ENCODE measurements around the gene CASQ2. TPM values are rescaled to one million over a fixed set of nuclear protein-coding genes. Genes with fewer than 3 reads are reported as not detected.

Gene CASQ2
- polyA plus RNA-seq, 1 donor (not counting 4 experiments of a cell fraction or from before 2014, with no cell fraction given), result 0.04 TPM

DNA sequence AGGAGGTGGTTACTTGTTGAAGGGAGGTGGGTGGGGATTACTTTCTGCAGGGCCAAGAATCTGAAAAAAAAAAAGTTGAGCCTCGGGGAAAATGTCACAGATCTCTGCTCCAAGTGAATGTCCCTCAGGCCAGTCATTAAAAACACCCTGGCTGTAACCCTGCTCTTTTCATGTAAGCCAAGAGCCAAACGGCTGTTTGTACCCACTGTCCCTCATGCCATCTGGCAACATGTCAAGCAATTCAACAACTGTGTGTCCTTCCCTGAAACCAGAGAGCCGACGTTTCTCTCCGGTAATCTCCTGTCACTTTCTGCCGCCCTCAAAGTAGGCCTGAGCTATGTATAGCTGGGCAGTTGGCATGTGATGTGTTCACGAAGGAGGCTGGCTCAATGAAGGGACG is 14.7 kb downstream of the CASQ2 start:
- H3K79me2 ChIP-seq (ENCODE audit: control insufficient read depth, insufficient read depth, low read length), result no peaks in the 10 kb centered on the region
- dilution Hi-C loops (cut with MboI; ENCODE audit: extremely low pct_ligation_motif_present, low sequenced_read_pairs), result no loop called here
- no peaks in the 10 kb centered on the region for H3K9me1 ChIP-seq (ENCODE audit: control insufficient read depth, extremely low read depth, insufficient read depth, low read length)
- H3K9me3 ChIP-seq (ENCODE audit: control insufficient read depth, low read depth, low read length), result no peaks in the 10 kb centered on the region
- DNase-seq (ENCODE audit: low read depth, low spot score) (no peak), FAIRE-seq (no peak)
- no peak overlapping the region for H3K9ac ChIP-seq (ENCODE audit: control insufficient read depth, extremely low read depth, insufficient read depth, low read length)
- H3K4me1 ChIP-seq (ENCODE audit: control insufficient read depth, extremely low read depth, insufficient read depth, low read length), result peaks cover 8% of the 10 kb centered on the region
- H3K36me3 ChIP-seq (ENCODE audit: control insufficient read depth in 2 of 2, extremely low read depth in 1 of 2, insufficient read depth in 2 of 2, low read length in 2 of 2), result no peaks in the 10 kb centered on the region
- H2AFZ ChIP-seq (ENCODE audit: control insufficient read depth, low read length), result no peak overlapping the region
- no peak overlapping the region for H3K27ac ChIP-seq (ENCODE audit: control insufficient read depth, insufficient read depth, low read length)
- H3K4me2 ChIP-seq (ENCODE audit: control insufficient read depth, extremely low read depth, insufficient read depth, low read depth, low read length), result no peak overlapping the region
- H3K4me3 ChIP-seq (ENCODE audit: control insufficient read depth in 2 of 3, extremely low read depth in 1 of 3, insufficient read depth in 2 of 3, low read depth in 1 of 3, low read length in 3 of 3), result no peak overlapping the region
- no peaks in the 10 kb centered on the region for H3K27me3 ChIP-seq (ENCODE audit: control insufficient read depth, extremely low read depth, insufficient read depth, low read length)
- TF ChIP-seq, protein P1, sequence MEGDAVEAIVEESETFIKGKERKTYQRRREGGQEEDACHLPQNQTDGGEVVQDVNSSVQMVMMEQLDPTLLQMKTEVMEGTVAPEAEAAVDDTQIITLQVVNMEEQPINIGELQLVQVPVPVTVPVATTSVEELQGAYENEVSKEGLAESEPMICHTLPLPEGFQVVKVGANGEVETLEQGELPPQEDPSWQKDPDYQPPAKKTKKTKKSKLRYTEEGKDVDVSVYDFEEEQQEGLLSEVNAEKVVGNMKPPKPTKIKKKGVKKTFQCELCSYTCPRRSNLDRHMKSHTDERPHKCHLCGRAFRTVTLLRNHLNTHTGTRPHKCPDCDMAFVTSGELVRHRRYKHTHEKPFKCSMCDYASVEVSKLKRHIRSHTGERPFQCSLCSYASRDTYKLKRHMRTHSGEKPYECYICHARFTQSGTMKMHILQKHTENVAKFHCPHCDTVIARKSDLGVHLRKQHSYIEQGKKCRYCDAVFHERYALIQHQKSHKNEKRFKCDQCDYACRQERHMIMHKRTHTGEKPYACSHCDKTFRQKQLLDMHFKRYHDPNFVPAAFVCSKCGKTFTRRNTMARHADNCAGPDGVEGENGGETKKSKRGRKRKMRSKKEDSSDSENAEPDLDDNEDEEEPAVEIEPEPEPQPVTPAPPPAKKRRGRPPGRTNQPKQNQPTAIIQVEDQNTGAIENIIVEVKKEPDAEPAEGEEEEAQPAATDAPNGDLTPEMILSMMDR (optimal IDR thresholded peaks at IDR 0.05 in 1 of 3, IDR thresholded peaks at IDR 0.05 in 1 of 3, conservative IDR thresholded peaks at IDR 0.05 in 1 of 3; ENCODE audit: extremely low read depth in 1 of 3, insufficient read depth in 2 of 3, low read length in 3 of 3), result no peak
- TF ChIP-seq EZH2 (IDR thresholded peaks at IDR 0.05; ENCODE audit: low read length), result no peak
- H4K20me1 ChIP-seq (ENCODE audit: control insufficient read depth, extremely low read depth, insufficient read depth, low read length), result no peaks in the 10 kb centered on the region

- Histone ChIP-seq H3K27me3 (ENCODE audit: control insufficient read depth, extremely low read depth, insufficient read depth, low read length) (no peaks in the 10 kb centered on the region), H3K4me2 (ENCODE audit: control insufficient read depth, extremely low read depth, insufficient read depth, low read depth, low read length) (no peak overlapping the region), H3K9ac (ENCODE audit: control insufficient read depth, extremely low read depth, insufficient read depth, low read length) (no peak overlapping the region), H3K9me3 (ENCODE audit: control insufficient read depth, low read depth, low read length) (no peaks in the 10 kb centered on the region), H3K79me2 (ENCODE audit: control insufficient read depth, insufficient read depth, low read length) (no peaks in the 10 kb centered on the region), H3K9me1 (ENCODE audit: control insufficient read depth, extremely low read depth, insufficient read depth, low read length) (no peaks in the 10 kb centered on the region), H3K4me3 (ENCODE audit: control insufficient read depth in 2 of 3, extremely low read depth in 1 of 3, insufficient read depth in 2 of 3, low read depth in 1 of 3, low read length in 3 of 3) (no peak overlapping the region), H3K4me1 (ENCODE audit: control insufficient read depth, extremely low read depth, insufficient read depth, low read length) (peaks cover 13% of the 10 kb centered on the region), H4K20me1 (ENCODE audit: control insufficient read depth, extremely low read depth, insufficient read depth, low read length) (no peaks in the 10 kb centered on the region), H3K36me3 (ENCODE audit: control insufficient read depth in 2 of 2, extremely low read depth in 1 of 2, insufficient read depth in 2 of 2, low read length in 2 of 2) (no peaks in the 10 kb centered on the region), H2AFZ (ENCODE audit: control insufficient read depth, low read length) (no peak overlapping the region), H3K27ac (ENCODE audit: control insufficient read depth, insufficient read depth, low read length) (no peak overlapping the region)
- DNase-seq (ENCODE audit: low read depth, low spot score) (no peak), FAIRE-seq (no peak)
- dilution Hi-C loops (cut with MboI; ENCODE audit: extremely low pct_ligation_motif_present, low sequenced_read_pairs), result no loop called here
- no peak for TF ChIP-seq EZH2 (IDR thresholded peaks at IDR 0.05; ENCODE audit: low read length)
- TF ChIP-seq, protein P1 (optimal IDR thresholded peaks at IDR 0.05 in 1 of 3, IDR thresholded peaks at IDR 0.05 in 1 of 3, conservative IDR thresholded peaks at IDR 0.05 in 1 of 3; ENCODE audit: extremely low read depth in 1 of 3, insufficient read depth in 2 of 3, low read length in 3 of 3), result no peak
These were observed 15.2 kb downstream of the CASQ2 start for GRCh38 chr1:115753361-115753760.
